AG08395 (cell line): ENCODE measurements around the gene REEP6.
A peak's percentile ranks its signal among the peaks of the same experiment; 100 is the strongest.

Experiments
- DNase-seq: peaks from one replicate; pipeline ENCODE4 v3.0.0; 2012; ENCODE audit warnings: mixed read lengths, low spot score

REEP6 gene

DNA sequence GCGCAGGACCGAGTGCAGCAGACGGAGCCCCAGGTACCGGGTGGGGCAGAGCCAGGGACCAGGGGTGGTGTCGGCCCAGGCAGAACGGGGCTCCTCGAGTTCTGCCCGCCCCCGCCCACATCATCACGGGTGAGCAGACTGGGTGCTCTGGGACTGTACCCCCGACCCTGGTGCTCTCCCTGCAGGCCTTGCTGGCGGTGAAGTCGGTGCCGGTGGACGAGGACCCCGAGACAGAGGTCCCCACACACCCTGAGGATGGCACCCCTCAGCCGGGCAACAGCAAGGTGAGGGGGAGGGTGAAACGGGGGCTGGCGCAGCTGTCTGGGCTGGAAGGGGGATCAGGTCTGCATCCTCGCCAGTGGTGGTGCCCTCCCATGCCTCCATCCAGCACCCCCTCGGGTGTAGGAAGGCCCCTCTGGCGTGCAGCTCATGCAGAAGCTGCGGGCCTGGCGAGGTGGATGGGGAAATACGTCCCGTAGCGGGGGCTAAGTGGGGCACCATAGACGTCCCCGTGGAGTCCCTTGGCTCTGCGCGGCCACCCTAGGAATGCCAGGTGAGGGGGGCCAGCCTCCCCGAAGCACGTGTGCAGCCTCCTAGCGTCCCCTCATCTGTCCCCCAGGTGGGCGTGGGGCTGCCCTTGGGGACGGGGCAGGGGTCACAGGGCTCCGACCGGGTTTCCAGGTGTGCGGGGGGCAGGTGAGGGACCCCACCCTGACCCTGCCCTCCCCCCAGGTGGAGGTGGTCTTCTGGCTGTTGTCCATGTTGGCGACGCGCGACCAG, 34.7 kb upstream of the REEP6 start:
- no peak for DNase-seq

DNA sequence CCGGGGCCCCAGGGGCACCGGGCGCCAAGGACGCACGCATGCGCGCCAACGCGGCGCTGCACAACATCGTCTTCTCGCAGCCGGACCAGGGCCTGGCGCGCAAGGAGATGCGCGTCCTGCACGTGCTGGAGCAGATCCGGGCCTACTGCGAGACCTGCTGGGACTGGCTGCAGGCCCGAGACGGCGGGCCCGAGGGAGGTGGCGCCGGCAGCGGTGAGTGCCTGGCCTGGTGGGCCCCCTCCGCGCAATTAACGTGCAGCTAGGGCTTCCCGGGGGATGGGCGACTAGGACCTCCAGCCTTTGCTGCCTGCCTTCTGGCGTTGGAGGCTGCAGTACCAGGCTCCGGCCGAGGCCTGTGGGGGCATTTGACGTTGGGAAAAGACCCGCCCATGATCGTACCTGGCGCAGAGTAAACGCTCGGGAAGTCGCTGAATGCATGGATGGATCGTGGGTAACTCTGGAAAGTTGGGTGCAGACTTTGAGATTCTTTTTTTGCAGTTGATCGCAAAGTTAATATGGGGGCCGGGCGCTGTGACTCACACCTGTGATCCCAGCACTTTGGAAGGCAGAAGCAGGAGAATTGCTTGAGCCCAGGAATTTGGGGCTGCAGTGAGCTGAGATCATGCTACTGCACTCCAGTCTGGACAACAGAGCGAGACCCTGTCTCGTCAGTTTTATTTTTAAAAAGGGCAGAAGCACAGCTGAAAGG, 33.8 kb upstream of the REEP6 start:
- no peak for DNase-seq

DNA sequence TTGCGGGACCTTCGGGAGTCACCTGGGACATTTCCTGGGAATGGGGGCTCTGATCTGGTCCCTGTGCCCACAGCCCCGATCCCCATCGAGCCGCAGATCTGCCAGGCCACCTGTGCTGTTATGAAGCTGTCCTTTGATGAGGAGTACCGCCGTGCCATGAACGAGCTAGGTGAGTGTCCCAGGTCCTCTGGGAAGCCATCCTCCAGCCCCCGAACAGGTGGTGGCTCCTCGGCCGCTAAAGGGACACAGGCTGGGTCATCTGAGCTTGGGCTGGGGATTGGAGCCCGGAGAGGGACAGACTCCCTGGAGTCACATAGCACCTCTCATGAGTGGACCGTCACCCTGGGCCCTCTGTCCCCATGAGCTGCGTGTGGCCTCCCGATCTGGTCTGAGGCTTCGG, 33.1 kb upstream of the REEP6 start:
- DNase-seq, result no peak

DNA sequence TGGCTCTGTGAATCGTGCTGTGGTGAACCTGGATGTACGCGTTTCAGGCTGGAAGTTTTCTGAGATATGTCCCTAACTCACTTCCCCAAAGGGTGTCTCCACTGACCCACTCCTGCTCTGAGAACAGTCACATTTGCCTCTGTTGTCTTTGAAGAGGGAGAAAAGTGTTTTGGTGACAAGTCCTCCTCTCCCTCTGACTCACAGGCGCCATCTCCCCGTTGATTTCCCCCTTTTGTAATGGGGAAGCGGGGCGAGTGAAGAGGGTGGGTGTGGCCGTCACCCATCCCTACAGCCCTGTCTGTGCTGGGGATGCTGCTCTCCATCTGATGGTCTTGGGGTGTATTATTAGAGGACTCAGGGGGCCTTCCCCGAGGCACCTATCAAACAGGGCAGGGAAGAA, 31.5 kb upstream of the REEP6 start:
- no peak for DNase-seq

DNA sequence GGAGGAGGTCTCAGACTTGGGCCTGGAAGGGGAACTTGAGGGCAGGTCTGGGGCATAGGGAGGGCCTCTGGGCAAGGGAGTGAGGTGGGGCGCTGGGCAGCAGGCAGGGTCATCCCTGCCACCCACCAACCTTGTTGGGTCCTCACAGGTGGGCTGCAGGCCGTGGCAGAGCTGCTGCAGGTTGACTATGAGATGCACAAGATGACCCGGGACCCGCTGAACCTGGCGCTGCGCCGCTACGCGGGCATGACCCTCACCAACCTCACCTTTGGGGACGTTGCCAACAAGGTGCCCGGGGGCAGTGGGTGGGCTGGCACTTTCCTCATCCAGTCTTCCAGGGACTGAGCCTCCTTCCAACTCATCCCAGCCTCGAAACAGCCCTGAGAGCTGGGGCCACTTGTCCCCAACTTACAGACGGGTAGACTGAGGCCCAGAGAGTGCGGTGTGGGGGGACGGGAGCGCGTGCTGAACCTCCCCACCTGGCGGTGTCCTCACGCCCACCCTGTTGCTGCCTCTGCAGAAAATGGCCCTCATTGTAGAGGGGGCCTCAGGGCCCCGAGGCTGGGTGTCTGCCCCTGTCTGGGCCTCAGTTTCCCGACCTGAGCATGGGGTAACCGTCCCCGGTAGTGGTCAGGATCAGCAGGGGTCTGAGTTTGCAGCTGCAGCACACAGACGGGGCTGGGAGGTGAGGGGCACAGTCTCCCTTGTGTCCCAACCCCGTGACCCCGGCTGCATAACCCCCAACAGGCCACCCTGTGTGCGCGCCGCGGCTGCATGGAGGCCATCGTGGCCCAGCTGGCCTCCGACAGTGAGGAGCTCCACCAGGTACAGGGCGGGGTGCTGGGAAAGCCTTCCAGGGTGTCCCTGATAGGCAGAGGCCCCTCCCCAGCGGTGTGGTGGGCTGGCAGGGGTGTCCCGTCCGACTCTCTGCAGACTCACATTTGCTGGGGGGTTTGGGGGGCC, 30.7 kb upstream of the REEP6 start:
- DNase-seq, result no peak

DNA sequence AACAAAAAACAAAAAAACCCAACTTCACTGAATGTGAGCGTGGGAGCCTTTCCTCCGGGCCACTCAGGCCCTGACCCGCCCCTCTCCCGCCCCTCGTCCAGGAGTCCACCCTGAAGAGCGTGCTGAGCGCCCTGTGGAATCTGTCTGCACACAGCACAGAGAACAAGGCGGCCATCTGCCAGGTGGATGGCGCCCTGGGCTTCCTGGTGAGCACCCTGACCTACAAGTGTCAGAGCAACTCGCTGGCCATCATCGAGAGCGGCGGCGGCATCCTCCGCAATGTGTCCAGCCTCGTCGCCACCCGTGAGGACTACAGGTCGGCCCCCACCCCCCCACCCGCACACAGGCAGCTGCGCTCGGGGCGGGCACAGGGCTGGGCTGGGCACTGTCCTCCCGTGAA, 29.1 kb upstream of the REEP6 start:
- no peak for DNase-seq

DNA sequence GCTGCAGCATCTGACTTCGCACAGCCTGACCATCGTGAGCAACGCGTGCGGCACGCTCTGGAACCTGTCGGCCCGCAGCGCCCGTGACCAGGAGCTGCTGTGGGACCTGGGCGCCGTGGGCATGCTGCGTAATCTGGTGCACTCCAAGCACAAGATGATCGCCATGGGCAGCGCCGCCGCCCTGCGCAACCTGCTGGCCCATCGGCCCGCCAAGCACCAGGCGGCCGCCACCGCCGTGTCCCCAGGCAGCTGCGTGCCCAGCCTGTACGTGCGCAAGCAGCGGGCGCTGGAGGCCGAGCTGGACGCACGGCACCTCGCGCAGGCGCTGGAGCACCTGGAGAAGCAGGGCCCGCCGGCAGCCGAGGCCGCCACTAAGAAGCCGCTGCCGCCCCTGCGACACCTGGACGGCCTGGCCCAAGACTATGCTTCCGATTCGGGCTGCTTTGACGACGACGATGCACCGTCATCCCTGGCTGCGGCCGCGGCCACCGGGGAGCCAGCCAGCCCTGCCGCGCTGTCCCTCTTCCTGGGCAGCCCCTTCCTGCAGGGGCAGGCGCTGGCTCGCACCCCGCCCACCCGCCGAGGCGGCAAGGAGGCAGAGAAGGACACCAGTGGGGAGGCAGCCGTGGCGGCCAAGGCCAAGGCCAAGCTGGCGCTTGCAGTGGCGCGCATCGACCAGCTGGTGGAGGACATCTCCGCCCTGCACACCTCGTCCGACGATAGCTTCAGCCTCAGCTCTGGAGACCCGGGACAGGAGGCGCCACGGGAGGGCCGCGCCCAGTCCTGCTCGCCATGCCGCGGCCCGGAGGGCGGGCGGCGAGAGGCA, 25.6 kb upstream of the REEP6 start:
- peak; percentile 74 for DNase-seq

DNA sequence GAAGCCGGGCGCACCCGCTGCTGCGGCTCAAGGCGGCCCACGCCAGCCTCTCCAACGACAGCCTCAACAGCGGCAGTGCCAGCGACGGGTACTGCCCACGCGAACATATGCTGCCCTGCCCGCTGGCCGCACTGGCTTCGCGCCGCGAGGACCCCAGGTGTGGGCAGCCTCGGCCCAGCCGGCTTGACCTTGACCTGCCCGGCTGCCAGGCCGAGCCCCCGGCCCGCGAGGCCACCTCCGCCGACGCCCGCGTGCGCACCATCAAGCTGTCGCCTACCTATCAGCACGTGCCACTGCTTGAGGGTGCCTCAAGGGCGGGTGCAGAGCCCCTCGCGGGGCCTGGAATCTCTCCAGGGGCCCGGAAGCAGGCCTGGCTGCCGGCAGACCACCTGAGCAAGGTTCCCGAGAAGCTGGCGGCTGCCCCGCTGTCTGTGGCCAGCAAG, 24.9 kb upstream of the REEP6 start:
- no peak for DNase-seq

DNA sequence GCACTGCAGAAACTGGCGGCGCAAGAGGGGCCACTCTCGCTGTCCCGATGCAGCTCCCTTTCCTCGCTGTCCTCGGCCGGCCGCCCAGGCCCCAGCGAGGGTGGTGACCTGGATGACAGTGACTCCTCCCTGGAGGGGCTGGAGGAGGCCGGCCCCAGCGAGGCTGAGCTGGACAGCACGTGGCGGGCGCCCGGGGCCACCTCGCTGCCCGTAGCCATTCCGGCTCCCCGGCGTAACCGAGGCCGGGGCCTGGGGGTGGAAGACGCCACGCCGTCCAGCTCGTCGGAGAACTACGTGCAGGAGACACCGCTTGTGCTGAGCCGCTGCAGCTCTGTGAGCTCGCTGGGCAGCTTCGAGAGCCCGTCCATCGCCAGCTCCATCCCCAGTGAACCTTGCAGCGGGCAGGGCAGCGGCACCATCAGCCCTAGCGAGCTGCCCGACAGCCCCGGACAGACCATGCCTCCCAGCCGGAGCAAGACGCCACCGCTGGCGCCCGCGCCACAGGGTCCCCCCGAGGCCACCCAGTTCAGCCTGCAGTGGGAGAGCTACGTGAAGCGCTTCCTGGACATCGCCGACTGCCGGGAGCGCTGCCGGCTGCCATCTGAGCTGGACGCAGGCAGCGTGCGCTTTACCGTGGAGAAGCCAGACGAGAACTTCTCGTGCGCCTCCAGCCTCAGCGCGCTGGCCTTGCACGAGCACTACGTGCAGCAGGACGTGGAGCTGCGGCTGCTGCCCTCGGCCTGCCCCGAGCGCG, 24.3 kb upstream of the REEP6 start:
- DNase-seq, result no peak

DNA sequence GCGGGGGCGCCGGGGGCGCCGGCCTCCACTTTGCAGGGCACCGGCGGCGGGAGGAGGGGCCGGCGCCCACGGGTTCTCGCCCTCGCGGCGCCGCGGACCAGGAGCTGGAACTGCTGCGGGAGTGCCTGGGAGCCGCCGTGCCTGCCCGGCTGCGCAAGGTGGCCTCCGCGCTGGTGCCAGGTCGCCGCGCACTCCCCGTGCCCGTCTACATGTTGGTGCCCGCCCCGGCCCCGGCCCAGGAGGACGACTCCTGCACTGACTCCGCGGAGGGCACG, 23.8 kb upstream of the REEP6 start:
- no peak for DNase-seq

DNA sequence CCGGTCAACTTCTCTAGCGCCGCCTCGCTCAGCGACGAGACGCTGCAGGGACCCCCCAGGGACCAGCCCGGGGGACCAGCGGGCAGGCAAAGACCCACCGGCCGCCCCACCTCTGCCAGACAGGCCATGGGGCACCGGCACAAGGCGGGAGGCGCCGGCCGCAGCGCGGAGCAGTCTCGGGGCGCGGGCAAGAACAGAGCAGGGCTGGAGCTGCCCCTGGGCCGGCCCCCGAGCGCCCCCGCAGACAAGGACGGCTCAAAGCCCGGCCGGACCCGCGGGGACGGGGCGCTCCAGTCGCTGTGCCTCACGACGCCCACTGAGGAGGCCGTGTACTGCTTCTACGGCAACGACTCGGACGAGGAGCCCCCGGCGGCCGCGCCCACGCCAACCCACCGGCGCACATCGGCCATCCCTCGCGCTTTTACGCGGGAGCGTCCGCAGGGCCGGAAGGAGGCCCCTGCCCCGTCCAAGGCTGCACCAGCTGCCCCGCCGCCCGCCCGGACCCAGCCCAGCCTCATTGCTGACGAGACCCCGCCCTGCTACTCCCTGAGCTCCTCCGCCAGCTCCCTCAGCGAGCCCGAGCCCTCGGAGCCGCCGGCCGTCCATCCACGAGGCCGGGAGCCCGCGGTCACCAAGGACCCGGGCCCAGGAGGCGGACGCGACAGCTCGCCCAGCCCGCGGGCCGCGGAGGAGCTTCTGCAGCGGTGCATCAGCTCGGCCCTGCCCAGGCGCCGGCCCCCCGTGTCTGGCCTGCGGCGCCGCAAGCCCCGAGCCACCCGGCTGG, 23.3 kb upstream of the REEP6 start:
- no peak for DNase-seq

DNA sequence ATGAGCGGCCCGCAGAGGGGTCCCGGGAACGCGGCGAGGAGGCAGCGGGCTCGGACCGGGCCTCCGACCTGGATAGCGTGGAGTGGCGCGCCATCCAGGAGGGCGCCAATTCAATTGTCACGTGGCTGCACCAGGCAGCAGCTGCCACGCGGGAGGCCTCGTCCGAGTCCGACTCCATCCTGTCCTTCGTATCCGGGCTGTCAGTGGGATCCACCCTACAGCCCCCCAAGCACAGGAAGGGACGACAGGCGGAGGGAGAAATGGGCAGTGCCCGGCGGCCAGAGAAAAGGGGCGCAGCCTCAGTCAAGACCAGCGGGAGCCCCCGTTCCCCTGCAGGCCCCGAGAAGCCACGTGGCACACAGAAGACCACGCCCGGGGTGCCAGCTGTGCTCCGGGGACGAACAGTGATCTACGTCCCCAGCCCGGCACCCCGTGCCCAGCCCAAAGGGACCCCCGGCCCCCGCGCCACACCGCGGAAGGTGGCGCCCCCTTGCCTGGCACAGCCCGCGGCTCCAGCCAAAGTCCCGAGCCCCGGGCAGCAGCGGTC, 22.6 kb upstream of the REEP6 start:
- DNase-seq, result no peak

DNA sequence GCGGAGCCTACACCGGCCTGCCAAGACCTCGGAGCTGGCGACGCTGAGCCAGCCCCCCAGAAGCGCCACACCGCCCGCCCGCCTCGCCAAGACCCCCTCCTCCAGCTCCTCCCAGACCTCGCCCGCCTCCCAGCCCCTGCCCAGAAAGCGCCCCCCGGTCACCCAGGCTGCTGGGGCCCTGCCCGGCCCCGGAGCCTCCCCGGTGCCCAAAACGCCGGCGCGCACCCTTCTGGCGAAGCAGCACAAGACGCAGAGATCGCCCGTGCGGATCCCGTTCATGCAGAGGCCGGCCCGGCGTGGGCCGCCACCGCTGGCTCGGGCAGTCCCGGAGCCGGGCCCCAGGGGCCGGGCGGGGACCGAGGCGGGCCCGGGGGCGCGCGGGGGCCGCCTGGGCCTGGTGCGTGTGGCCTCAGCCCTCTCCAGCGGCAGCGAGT, 22.1 kb upstream of the REEP6 start:
- no peak for DNase-seq

DNA sequence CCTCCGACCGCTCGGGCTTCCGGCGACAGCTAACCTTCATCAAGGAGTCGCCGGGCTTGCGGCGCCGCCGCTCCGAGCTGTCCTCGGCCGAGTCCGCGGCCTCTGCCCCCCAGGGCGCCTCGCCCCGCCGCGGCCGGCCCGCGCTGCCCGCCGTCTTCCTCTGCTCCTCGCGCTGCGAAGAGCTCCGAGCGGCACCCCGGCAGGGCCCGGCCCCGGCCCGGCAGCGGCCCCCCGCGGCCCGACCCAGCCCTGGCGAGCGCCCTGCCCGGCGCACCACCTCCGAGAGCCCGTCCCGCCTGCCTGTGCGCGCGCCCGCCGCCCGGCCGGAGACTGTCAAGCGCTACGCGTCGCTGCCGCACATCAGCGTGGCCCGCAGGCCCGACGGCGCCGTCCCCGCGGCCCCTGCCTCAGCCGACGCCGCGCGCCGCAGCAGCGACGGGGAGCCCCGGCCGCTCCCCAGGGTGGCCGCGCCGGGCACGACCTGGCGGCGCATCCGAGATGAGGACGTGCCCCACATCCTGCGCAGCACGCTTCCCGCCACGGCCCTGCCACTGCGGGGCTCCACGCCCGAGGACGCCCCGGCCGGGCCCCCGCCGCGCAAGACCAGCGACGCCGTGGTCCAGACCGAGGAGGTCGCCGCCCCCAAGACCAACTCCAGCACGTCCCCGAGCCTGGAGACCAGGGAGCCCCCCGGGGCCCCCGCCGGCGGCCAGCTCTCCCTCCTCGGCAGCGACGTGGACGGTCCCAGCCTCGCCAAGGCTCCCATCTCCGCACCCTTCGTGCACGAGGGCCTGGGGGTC, 21.5 kb upstream of the REEP6 start:
- DNase-seq, result no peak

DNA sequence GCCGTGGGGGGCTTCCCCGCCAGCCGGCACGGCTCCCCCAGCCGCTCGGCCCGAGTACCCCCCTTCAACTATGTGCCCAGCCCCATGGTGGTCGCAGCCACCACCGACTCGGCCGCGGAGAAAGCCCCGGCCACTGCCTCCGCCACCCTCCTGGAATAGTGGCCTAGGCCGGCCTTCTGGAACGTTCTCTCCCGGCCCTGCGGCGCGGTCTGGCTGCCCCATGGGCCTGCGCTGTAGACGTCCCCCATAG, 21.0 kb upstream of the REEP6 start:
- no peak for DNase-seq

DNA sequence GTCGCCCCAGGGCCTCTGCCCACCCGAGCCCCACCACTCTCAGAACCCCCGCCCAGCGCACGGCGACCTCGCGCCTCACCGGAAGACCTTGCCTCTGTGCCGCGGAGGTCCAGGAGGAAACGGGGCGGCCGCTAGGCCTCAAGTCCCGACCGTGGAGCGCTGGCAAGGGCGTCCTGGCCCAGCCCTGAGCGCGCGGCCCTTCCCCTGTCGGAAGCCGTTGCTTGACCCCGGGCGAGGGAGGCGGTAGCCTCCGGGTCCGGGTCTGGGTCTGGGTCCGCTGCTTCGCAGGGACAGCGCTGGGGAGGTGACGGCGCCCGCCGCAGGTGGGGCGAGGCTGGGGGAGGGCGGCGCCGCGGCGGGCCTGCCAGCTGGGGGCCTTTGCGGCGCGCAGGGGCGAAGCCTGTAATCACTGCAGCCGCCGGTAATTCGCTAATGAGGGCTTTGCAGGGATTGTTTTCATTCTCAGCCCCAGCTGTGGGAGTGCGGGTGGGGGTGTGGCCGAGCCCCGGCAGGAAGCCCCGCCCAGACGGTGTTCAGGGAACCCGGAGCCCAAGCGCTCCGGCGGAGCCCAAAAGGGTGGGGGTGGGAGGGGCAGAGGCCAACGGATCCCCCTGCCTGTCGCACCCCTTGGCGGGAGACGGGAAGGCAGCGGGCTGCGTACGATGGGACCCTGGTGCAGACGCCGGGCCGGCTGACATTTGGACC, 20.5 kb upstream of the REEP6 start:
- peak; percentile 58 for DNase-seq

DNA sequence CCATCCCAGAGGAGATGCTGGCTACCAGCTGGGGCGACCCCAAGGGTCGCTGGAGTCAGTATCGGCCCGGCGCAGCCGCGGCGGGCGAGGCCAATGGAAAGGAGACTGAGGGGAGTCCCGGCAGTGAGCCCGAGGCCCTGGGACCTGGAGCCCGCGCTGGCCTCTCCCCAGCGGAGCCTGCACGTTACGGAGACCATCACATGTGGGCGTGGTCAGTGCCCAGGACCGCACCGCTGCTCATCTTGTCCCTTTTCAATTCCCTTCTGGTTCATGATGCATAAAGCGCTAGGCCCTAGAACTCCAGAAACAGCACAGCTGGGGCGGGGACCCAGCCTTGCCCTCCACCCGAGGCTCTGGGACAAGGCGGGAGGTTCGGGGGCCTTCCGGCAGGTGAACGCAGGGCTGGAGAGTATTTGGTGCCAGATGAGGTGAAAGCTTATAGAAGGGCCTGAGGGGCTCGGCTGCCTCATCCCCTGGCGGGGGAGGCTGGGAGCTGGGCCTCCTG, 19.9 kb upstream of the REEP6 start:
- no peak for DNase-seq

DNA sequence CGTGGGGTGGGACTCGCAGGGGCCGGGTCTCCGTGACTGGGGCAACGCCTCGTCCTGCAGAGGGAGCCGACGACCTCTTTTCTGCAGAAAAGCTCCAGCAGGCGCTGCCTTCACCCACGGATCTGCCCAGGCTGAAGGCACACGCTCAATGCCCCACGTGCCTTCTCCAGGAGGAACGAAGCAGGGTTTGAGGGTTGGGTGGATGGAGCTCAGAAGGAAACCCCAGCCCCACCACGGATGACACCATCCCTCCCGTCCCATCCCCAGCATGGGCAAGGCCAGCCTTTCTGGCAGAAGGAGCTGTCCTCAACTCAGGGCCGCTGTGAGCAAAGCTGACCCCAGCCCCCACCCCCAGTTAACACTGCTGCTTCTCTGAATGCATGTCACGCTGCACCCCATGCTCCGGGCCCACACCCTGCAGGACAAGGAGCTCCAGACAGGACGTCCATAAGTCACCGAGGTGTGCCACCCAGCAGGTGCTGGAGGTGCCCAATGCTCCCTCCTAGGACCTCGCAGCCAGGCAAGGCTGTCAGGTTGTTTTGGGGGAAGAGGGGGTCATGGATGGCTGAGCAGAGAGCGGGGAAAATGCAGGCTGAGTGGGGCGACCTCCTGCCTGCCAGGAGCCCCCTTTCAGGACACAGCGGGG, 19.3 kb upstream of the REEP6 start:
- DNase-seq, result no peak
